D341Med (cell line): ENCODE results near the gene UNC13A.
A peak's percentile ranks its signal among the peaks of the same experiment; 100 is the strongest.

ENCODE experiments used
- DNase-seq: peaks from one replicate; pipeline ENCODE4 v3.0.0; 2012; ENCODE audit warnings: low spot score

The UNC13A gene

GRCh38 chr19:17626456-17627015 is 61.6 kb downstream of the UNC13A start:
- DNase-seq: no peak

GRCh38 chr19:17625980-17626379 is 62.2 kb downstream of the UNC13A start:
- no peak for DNase-seq

- no peak for DNase-seq
Measured at GRCh38 chr19:17625043-17625442, 63.1 kb downstream of the UNC13A start.

DNA sequence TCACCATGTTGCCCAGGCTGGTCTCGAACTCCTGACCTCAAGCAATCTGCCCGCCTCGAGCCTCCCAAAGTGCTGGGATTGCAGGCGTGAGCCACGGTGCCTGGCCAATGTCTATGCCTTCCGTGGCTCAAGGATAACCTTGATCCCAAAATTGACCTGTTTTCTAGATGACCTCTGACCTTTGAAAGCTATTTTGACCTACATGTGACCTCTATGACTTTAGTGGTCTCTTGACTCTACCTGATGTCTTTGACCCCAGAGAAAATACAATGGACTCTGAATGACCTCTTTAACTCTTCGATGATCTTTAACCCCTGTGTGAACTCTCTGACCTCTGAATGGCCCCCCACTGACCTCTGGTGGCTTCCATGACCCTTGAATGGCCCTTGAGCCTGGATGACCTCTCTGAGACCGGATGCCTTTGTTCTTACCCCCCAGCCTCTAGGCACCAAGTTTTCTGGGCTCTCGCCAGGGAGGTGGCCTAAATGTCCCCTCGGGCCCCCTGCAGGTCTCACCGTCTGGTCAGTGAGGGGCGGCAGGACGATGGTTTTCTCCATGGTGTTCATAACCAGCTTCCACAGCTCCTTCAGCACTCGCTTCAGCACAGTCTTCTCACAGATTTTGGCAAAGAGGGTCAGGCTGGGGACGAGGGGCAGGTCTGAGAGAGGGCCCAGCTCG is 63.7 kb downstream of the UNC13A start:
- DNase-seq: no peak

GRCh38 chr19:17623224-17623935 is 64.8 kb downstream of the UNC13A start:
- DNase-seq: no peak

DNA sequence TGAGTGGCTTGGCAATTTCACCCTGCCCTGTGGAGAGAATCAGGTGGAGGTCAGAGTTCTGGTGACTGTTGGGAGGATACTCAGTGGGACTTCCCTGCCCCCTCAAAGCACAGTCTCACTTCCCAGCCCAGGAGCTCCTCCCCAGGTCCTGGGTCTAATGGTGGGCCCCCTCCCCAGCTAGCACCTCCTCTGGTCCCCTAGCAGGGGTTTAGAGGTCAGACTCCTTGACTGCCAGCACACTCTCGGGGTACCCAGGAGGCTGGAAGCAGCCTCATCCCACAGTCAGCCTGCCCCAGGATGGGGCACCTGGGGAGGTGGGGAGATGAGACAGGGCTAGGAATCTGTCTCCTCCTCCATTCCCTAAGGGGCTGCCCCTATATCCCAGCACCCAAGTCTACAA is 67.5 kb downstream of the UNC13A start:
- no peak for DNase-seq

DNA sequence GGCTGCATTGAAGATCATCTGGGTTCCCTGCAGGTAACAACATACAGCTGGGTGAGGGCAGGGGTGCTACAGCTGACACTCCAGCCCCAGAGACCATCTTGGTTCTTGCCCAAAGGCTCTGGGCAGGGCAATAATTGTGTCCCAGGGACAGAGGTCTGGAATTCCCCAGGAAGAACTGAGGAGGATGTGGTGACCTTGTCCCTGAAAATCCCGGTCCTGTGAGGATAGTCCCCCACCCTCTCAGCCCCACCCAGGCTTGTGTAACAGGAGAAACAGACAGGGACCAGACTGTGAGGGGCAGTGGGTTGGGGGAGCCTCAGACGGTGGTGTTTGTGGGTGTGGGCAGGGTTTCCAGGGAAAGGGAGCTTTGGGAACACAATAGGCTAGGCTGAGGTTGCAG is 69.2 kb downstream of the UNC13A start:
- no peak for DNase-seq

DNA sequence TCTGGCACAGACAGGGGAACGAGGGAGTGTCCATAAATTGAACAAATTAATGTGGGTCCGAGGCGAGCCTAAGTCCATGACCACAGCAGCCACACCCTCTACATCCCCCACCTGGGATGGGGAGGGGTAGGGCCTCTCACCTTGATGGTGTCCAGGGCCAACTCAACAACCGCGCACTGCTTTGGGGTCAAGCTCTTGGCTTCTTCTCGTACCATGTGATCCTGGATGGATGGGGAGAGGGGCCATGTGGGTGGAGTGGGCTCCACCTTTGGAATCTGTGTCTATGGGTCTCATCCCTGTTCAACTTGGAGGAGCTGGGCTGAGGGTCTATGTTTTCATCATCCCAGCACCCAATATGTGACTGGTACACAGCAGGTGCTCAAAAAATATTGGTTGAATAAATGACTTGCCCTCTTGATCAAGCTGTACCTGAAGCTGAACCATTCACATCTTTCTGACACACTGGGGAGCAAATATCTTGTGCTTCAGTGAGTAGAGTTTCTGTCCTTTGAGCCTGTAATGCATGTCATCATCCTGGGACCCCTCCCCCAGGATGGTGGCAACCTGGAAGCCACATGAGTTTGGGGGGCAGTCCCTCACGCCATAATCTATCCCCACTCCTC is 69.8 kb downstream of the UNC13A start:
- DNase-seq: no peak

GRCh38 chr19:17617807-17618192 is 70.4 kb downstream of the UNC13A start:
- no peak for DNase-seq

- DNase-seq: no peak
Measured at GRCh38 chr19:17616961-17617806, 71.0 kb downstream of the UNC13A start.

- no peak for DNase-seq
Measured at GRCh38 chr19:17616686-17616960, 71.5 kb downstream of the UNC13A start.

GRCh38 chr19:17615889-17616685 is 72.1 kb downstream of the UNC13A start:
- no peak for DNase-seq

DNA sequence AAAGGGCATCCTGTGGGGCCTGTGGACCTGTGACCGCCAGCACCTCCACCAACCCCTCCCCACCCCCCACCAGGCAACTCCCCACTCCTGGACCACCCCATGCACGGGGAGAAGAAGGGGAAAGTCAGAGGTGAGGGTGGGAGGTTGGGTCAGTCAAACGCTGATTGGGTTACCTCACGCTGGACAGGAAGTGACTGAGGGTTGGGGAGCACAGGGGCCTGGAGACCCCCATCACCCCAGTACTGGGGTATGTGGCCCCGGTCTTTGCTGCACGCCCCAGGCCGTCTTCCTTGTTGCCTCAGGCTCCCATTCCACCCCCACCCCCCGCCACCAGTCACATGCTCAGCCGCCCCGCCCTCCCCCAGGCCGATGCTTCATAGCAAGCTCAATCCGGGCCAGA is 73.7 kb downstream of the UNC13A start:
- no peak for DNase-seq

DNA sequence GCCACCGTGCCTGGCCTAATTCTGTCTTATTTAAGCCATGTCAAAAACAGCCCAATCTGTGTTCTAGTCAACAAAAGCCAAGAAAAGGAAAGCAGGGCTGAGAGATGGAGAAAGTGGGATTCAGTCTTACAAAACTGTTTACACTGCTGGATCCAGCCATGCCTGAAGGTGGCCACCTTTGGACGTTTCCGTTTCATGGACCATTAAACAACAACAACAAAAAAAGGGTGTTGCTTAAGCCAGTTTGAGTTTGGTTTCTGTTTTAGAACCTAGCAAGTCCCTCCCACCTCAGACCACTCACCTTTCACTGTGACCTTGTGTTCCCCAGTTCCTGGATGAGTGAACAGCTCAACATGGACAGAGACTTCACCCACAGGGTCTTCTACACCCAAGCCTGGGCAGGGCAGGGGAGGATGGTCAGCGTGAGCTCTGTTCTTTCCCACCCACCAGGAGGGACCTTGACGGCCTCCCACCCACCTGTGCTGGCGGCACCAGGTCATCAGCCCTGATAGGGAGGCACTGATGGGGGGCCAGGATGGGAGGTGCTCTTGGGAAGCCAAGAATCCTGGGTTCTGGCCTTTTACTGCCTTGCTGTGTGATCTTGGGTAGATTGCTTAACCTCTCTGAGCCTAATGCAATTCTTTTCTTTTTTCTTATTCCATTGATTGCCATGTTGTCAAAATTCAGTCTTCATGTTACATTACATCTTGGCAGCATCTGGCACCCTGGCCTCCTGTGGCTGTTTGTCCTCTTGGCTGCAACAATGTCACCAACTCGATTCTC is 76.5 kb downstream of the UNC13A start:
- DNase-seq: no peak

DNA sequence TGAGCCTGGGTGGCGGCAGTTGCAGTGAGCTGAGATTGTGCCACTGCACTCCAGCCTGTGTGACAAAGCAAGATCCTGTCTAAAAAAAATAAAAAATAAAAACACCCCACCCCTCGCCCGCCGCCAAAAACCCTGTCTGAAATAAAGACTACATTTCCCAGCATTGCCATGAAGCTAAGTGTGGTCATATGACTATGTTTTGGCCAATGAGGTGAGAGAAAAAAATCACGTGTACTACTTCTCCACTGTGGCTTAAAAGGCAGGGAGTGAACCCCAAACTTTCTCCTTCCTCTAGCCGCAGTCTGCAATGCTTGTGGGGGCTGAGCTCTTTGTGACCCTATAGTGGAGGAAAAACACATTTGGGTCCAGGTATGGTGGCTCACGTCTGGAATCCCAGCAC is 77.8 kb downstream of the UNC13A start:
- no peak for DNase-seq

DNA sequence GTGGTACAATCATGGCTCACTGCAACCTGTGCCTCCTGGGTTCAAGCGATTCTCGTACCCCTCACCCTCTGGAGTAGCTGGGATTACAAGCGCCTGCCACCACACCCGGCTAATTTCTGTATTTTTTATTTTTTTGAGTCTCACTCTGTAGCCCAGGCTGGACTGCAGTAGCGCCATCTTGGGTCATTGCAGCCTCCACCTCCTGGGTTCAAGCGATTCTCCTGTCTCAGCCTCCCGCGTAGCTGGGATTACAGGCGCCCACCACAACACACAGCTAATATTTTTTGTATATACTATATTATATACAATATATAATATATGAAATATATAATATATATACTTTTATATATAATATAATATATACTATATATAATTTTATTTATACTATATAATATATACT is 80.2 kb downstream of the UNC13A start:
- no peak for DNase-seq

GRCh38 chr19:17606590-17607185 is 81.5 kb downstream of the UNC13A start:
- DNase-seq: no peak

DNA sequence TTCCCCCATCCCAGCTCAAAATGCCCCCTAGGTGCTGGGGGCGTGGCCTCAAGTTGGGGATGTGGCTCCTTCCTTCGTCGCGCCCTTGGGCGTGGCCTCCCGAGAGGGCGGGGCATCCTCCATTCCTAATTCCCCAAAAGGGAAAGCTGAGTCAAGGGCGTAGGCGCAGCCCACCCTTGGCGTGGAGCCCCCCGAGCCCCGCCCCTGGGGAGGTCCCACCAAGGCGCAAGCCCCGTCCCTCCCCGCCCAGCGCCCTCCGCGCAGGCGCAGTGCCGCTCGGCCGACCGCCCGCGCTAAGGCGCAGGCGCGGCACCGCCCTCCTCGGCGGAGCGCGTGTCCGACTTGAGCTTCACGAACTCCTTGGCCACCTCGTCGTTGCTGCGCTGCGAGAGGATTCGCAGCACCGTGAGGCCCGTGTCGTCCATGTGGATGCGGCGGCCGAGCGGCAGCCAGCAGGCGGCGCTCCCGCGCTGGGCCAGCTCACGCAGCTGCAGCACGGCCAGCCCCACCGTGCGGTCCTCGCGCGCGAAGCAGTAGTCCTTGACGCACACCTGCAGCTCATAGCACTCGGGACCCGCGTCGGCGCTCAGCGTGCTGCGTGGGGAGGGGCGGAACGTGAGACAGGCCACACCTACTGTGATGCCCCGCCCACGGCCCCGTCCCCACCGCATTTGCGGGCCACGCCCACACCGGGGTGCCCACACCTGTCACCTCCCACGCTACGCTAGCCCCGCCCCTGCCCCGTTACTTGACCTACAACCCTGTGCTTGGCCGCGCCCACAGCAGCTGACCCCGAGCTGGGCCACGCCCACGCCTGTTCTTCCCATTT is 82.2 kb downstream of the UNC13A start:
- peak; percentile 66 for DNase-seq

DNA sequence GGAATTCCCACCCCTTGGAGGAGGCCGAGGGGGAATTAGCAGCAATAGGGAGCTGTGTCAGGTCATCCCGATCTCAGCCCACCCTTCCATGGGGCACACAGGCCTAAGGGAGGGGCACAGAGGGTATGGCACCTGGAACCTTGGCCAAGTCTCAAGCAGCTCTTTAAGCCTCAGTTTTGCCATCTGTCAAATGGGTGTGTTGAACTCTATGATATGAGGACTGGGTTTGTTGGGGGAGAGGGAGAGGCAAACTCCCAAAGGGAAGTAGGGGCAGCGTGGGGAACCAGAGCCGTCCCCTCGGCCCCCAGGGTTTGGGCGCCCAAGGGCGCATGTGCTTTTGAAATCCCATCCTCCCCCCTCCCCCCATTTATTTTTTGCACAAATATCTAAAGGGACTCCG is 83.0 kb downstream of the UNC13A start:
- no peak for DNase-seq
